ENCODE data around the gene RAB7A.
A peak's percentile ranks its signal among the peaks of the same experiment; 100 is the strongest.

RAB7A gene

DNA sequence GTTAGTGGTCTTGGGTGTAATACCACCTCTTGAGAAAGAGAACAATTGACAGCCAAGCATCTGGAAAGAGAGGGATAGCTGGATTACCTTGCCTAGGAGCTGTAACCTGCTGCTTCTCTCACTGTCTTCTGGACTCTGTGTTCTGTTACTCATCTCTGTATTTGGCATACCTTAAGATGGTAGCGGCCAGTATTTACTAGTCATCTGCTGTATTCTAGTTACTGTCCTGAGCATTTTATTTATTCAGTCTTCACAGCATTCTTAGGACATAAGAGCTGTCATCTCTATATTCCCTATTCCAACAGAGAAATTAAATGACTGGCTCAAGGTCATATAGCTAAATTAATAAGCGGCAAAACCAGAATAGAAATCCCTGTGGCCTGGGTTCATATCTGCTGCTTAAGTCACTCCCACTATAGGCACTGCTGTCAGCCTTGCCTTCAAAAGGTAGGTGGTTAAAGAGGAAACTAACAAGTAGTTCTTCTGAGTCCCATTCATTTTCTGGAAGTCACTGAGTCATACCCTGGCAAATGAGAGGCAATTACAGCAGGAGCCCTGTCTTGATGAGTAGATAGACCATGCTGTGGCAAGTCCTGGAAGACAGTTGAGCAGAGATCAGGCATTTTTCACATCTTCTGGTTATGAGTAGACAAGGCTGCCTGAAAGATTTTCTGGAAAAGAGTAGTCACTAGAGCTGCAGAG is 68.2 kb downstream of the RAB7A start:
- DNase-seq, result peak in 1 of 2 experiments; percentile 32

GRCh38 chr3:128794770-128795649 is 69.0 kb downstream of the RAB7A start:
- peak; percentile 45 to 47 for DNase-seq

GRCh38 chr3:128799653-128800052 is 73.7 kb downstream of the RAB7A start:
- DNase-seq, result no peak

DNA sequence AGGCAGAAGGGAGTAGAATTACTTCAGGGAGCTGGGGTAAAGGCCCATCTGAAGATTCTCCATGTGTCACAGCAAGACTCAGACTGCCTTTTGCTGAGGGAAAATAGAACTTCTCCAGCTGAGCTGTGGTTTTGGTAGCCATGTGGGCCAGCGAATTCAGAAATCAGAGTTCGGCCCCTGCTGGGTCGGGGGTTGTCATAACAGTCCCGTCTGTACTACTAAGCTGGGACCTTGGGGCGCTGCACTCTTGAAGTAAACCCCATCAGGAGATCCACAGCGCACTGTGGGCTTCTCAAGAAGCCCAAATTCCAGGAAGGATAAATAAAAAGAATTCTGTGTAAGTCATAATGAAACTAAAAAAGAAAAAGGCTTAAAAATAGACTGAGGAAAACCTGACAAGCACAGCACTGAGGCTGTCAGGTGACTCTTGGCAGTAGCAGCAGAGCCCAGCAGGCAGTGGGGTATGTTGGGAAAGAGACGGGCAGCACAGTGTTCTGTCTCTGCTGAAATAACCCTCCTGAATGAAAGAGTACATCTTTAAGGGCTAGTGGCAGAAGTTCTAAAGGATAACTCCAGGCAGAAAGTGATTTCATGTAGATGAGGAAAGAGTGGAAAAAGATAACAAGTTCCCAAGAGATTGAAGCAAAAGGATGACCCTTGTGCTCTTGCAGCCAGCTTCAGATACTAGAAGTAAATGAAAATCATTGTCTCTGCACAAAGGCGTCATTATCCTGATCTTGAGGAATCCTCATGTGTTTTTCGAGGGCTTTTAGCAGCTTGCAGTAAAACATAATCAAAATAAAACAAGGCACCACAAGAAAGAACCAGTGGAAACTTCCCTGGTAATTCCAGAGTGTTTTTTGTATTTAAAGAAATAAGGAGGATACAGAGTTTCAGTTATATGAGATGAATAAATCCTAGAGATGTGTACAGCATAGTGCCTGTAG is 74.5 kb downstream of the RAB7A start:
- peak; percentile 45 to 53 for DNase-seq

DNA sequence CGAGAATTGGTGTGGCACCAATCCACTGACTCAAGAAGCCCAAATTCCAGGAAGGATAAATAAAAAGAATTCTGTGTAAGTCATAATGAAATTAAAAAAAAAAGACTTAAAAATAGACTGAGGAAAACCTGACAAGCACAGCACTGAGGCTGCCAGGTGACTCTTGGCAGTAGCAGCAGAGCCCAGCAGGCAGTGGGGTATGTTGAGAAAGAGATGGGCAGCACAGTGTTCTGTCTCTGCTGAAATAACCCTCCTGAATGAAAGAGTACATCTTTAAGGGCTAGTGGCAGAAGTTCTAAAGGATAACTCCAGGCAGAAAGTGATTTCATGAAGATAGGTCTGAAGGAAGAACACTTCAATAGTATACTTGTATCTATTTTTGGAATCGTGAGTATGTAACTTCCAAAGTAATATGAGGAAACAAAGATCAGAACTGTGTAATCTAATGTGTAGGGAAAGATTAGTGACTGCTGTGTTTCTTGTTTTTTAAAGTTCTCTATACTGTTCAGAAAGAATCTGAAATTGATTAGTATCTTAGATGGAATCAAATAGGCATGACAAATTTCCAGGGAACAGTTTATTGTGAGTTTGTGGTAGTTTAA is 75.9 kb downstream of the RAB7A start:
- peak; percentile 37 for DNase-seq

GRCh38 chr3:128803307-128803706 is 77.3 kb downstream of the RAB7A start:
- DNase-seq, result no peak

DNA sequence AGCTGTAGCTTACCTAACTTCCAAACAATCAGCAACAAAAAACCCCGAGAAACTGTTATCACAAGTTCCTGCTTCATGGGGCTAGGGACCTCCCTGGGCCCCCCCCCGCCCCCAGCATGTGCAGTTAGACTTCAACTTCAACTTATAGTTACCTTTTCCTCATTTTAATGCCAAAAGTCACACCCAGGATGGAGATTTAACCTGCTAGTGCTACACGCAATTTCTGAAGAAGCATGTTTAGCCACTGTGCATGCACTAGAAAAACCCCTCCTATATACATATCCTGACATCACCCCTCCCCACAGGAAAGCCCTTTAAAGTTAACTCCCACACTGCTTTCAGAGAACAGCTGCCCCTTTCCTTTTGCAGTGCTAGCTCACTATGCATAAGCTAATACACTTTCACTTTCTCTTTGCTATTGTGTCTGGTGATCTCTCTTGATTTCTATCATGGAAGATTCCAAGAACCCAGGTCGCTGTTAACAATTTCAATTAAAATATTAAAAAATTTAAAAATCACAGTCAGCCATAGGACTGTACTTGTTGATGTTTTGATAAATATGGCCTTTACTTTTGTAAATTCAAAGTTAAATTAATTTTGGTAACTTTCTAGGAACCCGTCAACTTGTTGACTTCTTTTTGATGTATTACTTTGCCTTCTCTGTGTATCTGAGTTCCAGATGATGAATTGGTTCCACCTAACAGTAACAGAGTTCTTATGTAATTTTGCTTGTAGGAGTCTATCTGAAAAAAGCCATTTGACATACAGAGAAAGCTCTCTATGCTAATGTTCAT is 78.2 kb downstream of the RAB7A start:
- peak; percentile 43 to 52 for DNase-seq

DNA sequence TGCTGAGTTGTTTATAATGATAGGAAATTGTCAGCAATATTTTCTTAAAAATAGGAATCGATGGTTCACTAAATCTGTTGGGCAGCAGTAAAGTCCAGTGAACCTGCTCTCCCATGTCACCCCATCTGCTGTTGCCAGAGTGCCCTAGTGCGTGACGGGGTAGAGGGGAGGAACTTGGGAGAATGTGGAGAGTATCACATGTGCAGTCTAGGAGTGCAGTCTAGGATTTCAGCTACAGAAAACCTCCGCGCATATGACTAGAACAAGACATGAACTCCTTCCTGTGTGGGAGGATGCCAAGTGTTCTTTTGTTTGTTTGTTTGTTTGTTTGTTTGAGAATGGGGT is 78.8 kb downstream of the RAB7A start:
- no peak for DNase-seq

GRCh38 chr3:128805772-128806171 is 79.8 kb downstream of the RAB7A start:
- no peak for DNase-seq

GRCh38 chr3:128806588-128806987 is 80.6 kb downstream of the RAB7A start:
- no peak for DNase-seq

GRCh38 chr3:128807186-128807830 is 81.3 kb downstream of the RAB7A start:
- no peak for DNase-seq

DNA sequence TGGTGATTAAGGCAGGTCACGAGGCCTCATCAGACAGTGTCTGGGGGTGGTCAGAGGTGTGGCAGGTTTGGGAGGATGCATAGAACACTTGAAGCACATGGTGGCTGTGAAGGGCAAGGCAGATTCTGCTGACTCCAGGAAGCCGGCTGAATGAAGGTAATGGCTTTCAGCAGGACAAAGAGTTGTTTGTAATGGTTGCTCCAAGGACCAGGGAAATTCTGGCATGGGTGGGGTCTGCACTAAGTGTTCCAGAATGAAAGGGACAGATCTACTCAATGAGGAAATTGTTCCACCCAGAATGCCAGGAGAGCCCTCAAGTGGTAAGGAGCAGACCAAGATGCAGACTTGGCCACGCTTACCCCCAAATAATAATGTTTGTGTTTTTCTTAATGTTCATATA is 82.7 kb downstream of the RAB7A start:
- no peak for DNase-seq

DNA sequence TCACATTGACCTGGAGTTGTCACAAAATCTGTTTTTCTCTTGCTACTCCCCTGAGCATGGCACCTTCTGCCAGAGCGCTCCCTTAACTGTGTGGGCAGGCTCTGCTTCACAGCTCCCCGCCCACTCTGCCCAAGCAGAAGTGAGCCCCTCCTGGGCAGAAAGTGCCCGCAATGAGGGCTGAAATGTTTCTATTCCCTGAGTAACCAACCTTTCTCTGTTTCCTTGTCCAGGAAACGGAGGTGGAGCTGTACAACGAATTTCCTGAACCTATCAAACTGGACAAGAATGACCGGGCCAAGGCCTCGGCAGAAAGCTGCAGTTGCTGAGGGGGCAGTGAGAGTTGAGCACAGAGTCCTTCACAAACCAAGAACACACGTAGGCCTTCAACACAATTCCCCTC is 87.1 kb downstream of the RAB7A start:
- DNase-seq, result no peak

GRCh38 chr3:128814060-128814459 is 88.1 kb downstream of the RAB7A start:
- no peak for DNase-seq

DNA sequence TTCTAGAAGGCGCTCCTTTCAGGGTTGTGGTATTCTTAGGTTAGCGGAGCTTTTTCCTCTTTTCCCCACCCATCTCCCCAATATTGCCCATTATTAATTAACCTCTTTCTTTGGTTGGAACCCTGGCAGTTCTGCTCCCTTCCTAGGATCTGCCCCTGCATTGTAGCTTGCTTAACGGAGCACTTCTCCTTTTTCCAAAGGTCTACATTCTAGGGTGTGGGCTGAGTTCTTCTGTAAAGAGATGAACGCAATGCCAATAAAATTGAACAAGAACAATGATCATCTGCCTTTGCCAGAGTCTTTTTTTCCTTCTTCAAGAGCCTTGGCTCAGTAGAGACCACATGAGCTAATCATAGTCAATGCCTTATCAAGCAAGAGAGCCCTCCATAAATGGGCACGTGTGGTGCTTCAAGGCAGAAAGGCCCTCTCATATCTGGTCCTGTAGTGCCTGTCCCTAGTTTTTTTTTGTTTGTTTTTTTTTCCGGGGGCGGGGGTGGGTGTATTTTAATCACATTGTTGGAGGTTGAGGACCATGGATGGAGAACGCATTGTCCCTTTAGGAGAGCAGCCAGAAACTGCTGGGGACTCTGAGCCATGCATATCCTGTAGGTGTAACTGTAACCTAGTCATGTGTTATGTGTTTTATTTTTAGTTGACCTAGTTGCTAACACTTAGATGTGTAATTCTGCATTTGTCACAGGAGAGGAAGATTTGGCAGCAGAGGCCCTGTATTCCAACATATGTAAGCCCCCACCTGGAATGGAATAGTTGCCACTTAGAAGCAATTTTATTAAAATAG is 88.7 kb downstream of the RAB7A start:
- no peak for DNase-seq

- DNase-seq, result no peak
Observed at GRCh38 chr3:128815318-128816064, 89.5 kb downstream of the RAB7A start.

DNA sequence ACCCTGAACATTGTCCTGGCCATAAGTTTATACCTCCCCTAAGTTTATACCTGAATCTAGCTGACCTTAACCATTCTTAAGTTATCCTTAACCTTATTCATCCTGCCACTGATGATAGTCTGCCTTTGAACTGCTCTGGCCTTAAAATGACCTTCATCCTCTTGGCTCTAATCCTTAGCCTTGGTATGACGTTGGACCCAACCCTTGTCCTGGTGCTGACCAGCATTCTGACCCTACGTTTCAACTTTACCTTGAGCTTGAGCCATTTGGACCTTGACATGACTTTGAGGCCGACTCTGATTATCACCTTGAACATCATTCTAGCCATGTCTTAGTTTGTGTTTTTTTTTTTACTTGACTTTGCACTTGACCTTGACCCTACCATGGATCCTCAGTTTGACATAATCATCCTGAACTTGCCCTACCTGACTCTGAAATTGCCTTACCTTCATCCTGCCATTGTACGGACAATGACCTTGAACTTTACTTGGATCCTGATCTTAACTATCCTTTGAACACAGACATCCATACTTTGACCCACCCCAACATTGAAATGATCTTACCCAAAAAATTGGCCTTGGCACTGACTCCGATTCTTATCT is 92.3 kb downstream of the RAB7A start:
- no peak for DNase-seq

DNA sequence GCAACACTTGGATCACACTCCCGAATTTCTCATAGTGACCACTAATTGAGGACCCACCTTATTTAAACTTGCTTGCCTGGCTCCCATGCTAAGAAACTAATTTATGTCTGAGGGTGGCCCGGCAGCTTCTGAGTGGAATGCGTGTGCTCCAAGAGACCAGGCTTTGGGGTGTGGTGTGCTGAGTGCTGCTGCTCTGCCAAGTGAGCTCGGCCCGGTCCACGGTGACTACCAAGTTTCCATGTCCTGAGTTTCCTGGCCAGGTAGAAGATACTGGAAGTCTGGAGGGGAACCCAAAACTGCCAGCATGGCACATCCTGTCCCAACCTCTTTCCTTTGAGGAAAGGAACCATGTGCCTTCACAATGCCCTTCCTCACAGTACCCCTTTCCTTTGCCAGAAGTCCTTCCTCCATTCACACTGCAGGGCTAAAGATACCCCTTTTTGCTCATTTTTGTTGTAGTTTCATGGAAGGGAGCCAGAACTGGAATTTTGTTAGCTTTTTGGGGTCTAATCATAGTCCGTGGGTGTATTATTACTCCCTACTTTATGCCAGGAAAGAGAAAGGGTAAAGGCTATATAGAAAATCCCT is 94.4 kb downstream of the RAB7A start:
- DNase-seq, result no peak

- DNase-seq, result no peak
Observed at GRCh38 chr3:128823008-128823407, 97.0 kb downstream of the RAB7A start.
